HEK293 (cell line): Measurements from ENCODE around the gene RPUSD2.

Experiments
- HOXA7 ChIP-seq: sonication (generic); formaldehyde crosslinking; IDR thresholded peaks from 2 replicates; pipeline ENCODE4 v1.8.1; 2022; ENCODE audit warnings: missing genetic modification reagents, borderline replicate concordance
- KLF9 ChIP-seq: fragments of 450-650 bp; formaldehyde crosslinking; IDR thresholded peaks from 2 replicates; pipeline ENCODE4 v1.5.1; 2016; ENCODE audit warnings: missing biosample characterization, missing genetic modification characterization, low read depth
- PRDM10 ChIP-seq: fragments of 450-650 bp; formaldehyde crosslinking; IDR thresholded peaks from 2 replicates; pipeline ENCODE4 v1.5.1; 2016; ENCODE audit warnings: missing biosample characterization, missing genetic modification characterization
- ZNF133 ChIP-seq: fragments of 450-650 bp; formaldehyde crosslinking; IDR thresholded peaks from 2 replicates; pipeline ENCODE4 v1.5.1; 2016; ENCODE audit warnings: missing biosample characterization, missing genetic modification characterization
- ZNF707 ChIP-seq: fragments of 450-650 bp; formaldehyde crosslinking; IDR thresholded peaks from 2 replicates; pipeline ENCODE4 v1.5.1; 2016; ENCODE audit warnings: missing biosample characterization, missing genetic modification characterization
- ZSCAN18 ChIP-seq: fragments of 450-650 bp; formaldehyde crosslinking; IDR thresholded peaks from 2 replicates; pipeline ENCODE4 v1.5.1; 2016; ENCODE audit warnings: missing biosample characterization, missing genetic modification characterization

- no peak for TF ChIP-seq KLF9 (tag by site-specific recombination)
- no peak for TF ChIP-seq PRDM10 (tag by site-specific recombination)
- no peak for TF ChIP-seq ZNF707 (tag by site-specific recombination)
- no peak for TF ChIP-seq HOXA7 (CRISPR knock-in tag)
- TF ChIP-seq ZSCAN18 = no peak
- TF ChIP-seq ZNF133 (tag by site-specific recombination) = no peak
Measured at GRCh38 chr15:40548610-40549009, 20.5 kb upstream of the RPUSD2 start.
